ENCODE measurements around the gene SOX12. TPM values are rescaled to one million over a fixed set of nuclear protein-coding genes. Genes with fewer than 3 reads are reported as not detected.

SOX12 gene
- polyA plus RNA-seq, 1 of the 3 experiments (the other 2 are of a cell fraction), result 11.3 TPM

DNA sequence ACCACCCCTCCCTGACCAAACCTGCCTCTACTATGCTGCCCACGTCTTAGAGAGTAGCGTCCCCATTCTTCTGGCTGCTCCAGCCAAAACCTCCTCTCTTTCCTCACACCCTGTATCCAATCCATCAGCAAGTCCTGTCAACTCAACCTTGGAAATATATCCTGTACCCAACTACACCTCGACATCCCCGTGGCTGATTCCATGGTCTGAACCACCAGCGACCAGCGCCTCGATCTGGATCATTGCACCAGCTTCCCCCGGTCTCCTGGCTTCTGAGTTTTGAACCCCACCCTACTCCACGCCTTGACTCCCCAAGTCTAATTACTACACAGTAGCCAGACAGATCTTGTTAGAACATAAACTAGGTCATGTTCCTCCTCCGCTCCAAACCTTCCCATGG is 31.4 kb downstream of the SOX12 start:
- TF ChIP-seq TCF12 (IDR thresholded peaks at IDR 0.05), result no peak
- TF ChIP-seq EP300 (IDR thresholded peaks at IDR 0.05; ENCODE audit: borderline replicate concordance in 1 of 2, low read depth in 1 of 2, low read length in 1 of 2), result no peak
- no peak for TF ChIP-seq SIN3A (IDR thresholded peaks at IDR 0.05; ENCODE audit: borderline replicate concordance, low read depth, low read length)
- Histone ChIP-seq H3F3A (replicated peaks; ENCODE audit: insufficient read depth) (no peaks in the 10 kb centered on the region), H3K9me2 (no peaks in the 10 kb centered on the region), H3K4me1 (ENCODE audit: control insufficient read depth in 1 of 2, insufficient read depth in 2 of 2, low read depth in 1 of 2, low read length in 1 of 2) (peaks cover 0 to 3% of the 10 kb centered on the region in 2 experiments; a peak in 1 of 4 replicates), H3K4me3 (ENCODE audit: low read depth in 2 of 2, low read length in 1 of 2) (no peak overlapping the region), H3K36me3 (replicated peaks in 1 of 2; ENCODE audit: control insufficient read depth in 1 of 2, insufficient read depth in 2 of 2, low read length in 1 of 2) (peaks cover 0 to 13% of the 10 kb centered on the region in 2 experiments), H4K20me1 (ENCODE audit: insufficient read depth) (no peaks in the 10 kb centered on the region), H3K4me2 (no peak overlapping the region), H3K79me2 (ENCODE audit: insufficient read depth) (no peaks in the 10 kb centered on the region), H3K9ac (no peak overlapping the region), H2AFZ (ENCODE audit: low read depth) (no peak overlapping the region), H3K9me3 (no peaks in the 10 kb centered on the region), H3K27ac (ENCODE audit: low read depth in 2 of 2, low read length in 1 of 2) (no peak overlapping the region), H3K27me3 (ENCODE audit: insufficient read depth) (no peaks in the 10 kb centered on the region)
- CTCF ChIA-PET, result interaction anchor here (0.9 to 7.2 kb wide), 2 partner anchors 73 to 90 kb away, joined by 3 to 94 read pairs; no protein-coding TSS in a partner anchor
- DNase-seq, result no peak
- WGBS (ENCODE audit: low lambda C conversion rate), result 93% methylated on average over 10 of the region's 10 CpGs
- POLR2A ChIA-PET, result interaction anchor here (0.6 kb wide), 1 partner anchor 105 kb away, joined by 3 read pairs; no protein-coding TSS in a partner anchor

DNA sequence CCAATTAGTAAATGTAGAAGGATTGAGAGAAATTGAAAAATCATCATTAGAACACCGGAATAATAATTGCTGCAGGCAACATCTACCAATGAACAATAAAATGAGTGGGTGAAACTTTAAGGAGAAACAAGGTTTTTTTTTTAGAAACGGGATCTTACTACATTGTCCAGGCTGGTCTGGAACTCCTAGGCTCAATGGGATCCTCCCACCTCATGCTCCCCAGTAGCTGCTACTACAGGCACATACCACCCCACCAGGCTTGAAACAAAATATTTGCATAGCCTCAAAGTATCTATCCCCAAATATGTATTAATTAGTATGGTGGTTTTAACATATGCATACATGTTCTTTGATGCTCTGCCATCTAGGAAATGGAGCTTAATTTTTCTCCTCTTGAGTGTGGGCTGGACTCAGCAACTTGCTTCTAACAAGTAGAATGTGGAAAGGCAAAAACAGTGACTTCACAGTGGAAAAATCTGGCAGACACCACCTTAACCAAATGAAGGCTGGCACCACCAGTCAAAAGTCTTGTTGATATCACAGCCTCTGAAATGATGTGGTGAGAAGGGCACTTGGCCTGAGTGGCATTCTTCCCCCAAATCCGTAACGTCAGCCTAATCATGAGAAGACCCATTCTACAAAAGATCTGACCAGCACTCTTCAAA is 33.7 kb downstream of the SOX12 start:
- Histone ChIP-seq H3K9ac (no peak overlapping the region), H3F3A (replicated peaks; ENCODE audit: insufficient read depth) (no peaks in the 10 kb centered on the region), H3K27ac (ENCODE audit: low read depth in 2 of 2, low read length in 1 of 2) (no peak overlapping the region), H3K27me3 (ENCODE audit: insufficient read depth) (no peaks in the 10 kb centered on the region), H2AFZ (ENCODE audit: low read depth) (no peak overlapping the region), H3K79me2 (ENCODE audit: insufficient read depth) (no peaks in the 10 kb centered on the region), H3K4me2 (no peak overlapping the region), H3K9me3 (no peaks in the 10 kb centered on the region), H4K20me1 (ENCODE audit: insufficient read depth) (no peaks in the 10 kb centered on the region), H3K4me3 (ENCODE audit: low read depth in 2 of 2, low read length in 1 of 2) (no peak overlapping the region), H3K36me3 (replicated peaks in 1 of 2; ENCODE audit: control insufficient read depth in 1 of 2, insufficient read depth in 2 of 2, low read length in 1 of 2) (no peaks in the 10 kb centered on the region), H3K9me2 (no peaks in the 10 kb centered on the region), H3K4me1 (ENCODE audit: control insufficient read depth in 1 of 2, insufficient read depth in 2 of 2, low read depth in 1 of 2, low read length in 1 of 2) (peaks cover 3 to 12% of the 10 kb centered on the region in 2 experiments; a peak in 1 of 4 replicates)
- ChIA-PET POLR2A (no interaction called here), CTCF (no interaction called here)
- TF ChIP-seq, protein P1, sequence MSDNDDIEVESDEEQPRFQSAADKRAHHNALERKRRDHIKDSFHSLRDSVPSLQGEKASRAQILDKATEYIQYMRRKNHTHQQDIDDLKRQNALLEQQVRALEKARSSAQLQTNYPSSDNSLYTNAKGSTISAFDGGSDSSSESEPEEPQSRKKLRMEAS (IDR thresholded peaks at IDR 0.05; ENCODE audit: low read depth), result no peak
- DNase-seq, result no peak
- 95% methylated on average over 4 of the region's 4 CpGs for WGBS (ENCODE audit: low lambda C conversion rate)

DNA sequence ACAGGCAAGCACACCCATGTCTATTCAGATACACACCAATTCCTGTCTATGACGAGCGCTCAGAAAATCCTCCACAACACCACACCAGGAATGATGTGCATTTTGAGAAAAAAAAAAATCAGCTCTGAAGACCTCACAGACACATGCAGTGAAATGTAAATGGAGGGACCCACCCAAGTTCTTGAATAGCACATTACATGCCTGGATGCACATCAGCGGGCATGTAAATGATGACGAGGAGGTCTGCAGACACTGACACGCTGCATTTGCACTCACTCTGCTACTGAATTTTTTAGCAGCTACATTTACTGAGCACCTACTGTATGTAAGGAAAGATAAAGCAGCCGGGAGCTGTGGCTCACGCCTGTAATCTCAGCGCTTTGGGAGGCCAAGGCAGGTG is 36.2 kb downstream of the SOX12 start:
- Histone ChIP-seq H3K9ac (no peak overlapping the region), H3K27ac (ENCODE audit: low read depth in 2 of 2, low read length in 1 of 2) (no peak overlapping the region), H3K9me2 (no peaks in the 10 kb centered on the region), H3K4me1 (ENCODE audit: control insufficient read depth in 1 of 2, insufficient read depth in 2 of 2, low read depth in 1 of 2, low read length in 1 of 2) (peaks cover 3 to 12% of the 10 kb centered on the region in 2 experiments; a peak in 1 of 4 replicates), H3K27me3 (ENCODE audit: insufficient read depth) (no peaks in the 10 kb centered on the region), H3K9me3 (no peaks in the 10 kb centered on the region), H3K36me3 (replicated peaks in 1 of 2; ENCODE audit: control insufficient read depth in 1 of 2, insufficient read depth in 2 of 2, low read length in 1 of 2) (no peaks in the 10 kb centered on the region), H2AFZ (ENCODE audit: low read depth) (no peak overlapping the region), H3K4me3 (ENCODE audit: low read depth in 2 of 2, low read length in 1 of 2) (no peak overlapping the region), H3K4me2 (no peak overlapping the region), H4K20me1 (ENCODE audit: insufficient read depth) (no peaks in the 10 kb centered on the region), H3F3A (replicated peaks; ENCODE audit: insufficient read depth) (no peaks in the 10 kb centered on the region), H3K79me2 (ENCODE audit: insufficient read depth) (no peaks in the 10 kb centered on the region)
- over 99% methylated on average over 8 of the region's 8 CpGs for WGBS (ENCODE audit: low lambda C conversion rate)
- ChIA-PET CTCF (interaction anchor here (0.8 to 2.4 kb wide), 8 partner anchors 10 to 377 kb away, joined by 3 to 29 read pairs (median 4); partner anchors contain the start of gene TBC1D20), POLR2A (interaction anchor here (1.4 to 1.6 kb wide), 2 partner anchors 19 to 21 kb away, joined by 6 to 11 read pairs; partner anchors contain the start of gene TRIB3)
- TF ChIP-seq GABPA (IDR thresholded peaks at IDR 0.05; ENCODE audit: low read depth) (no peak), POLR2AphosphoS5 (IDR thresholded peaks at IDR 0.05; ENCODE audit: low read depth, low read length) (no peak), MEF2A (IDR thresholded peaks at IDR 0.05; ENCODE audit: borderline replicate concordance, low read depth) (no peak), FOSL2 (IDR thresholded peaks at IDR 0.05; ENCODE audit: borderline replicate concordance, low read depth) (no peak), SIN3A (IDR thresholded peaks at IDR 0.05; ENCODE audit: borderline replicate concordance, low read depth, low read length) (no peak), YY1 (IDR thresholded peaks at IDR 0.05; ENCODE audit: low read depth) (no peak), JUND (IDR thresholded peaks at IDR 0.05) (no peak), TCF12 (IDR thresholded peaks at IDR 0.05) (no peak)
- TF ChIP-seq, protein P2, sequence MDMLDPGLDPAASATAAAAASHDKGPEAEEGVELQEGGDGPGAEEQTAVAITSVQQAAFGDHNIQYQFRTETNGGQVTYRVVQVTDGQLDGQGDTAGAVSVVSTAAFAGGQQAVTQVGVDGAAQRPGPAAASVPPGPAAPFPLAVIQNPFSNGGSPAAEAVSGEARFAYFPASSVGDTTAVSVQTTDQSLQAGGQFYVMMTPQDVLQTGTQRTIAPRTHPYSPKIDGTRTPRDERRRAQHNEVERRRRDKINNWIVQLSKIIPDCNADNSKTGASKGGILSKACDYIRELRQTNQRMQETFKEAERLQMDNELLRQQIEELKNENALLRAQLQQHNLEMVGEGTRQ (IDR thresholded peaks at IDR 0.05; ENCODE audit: borderline replicate concordance, low read depth, low read length), result no peak
- TF ChIP-seq, protein P3, sequence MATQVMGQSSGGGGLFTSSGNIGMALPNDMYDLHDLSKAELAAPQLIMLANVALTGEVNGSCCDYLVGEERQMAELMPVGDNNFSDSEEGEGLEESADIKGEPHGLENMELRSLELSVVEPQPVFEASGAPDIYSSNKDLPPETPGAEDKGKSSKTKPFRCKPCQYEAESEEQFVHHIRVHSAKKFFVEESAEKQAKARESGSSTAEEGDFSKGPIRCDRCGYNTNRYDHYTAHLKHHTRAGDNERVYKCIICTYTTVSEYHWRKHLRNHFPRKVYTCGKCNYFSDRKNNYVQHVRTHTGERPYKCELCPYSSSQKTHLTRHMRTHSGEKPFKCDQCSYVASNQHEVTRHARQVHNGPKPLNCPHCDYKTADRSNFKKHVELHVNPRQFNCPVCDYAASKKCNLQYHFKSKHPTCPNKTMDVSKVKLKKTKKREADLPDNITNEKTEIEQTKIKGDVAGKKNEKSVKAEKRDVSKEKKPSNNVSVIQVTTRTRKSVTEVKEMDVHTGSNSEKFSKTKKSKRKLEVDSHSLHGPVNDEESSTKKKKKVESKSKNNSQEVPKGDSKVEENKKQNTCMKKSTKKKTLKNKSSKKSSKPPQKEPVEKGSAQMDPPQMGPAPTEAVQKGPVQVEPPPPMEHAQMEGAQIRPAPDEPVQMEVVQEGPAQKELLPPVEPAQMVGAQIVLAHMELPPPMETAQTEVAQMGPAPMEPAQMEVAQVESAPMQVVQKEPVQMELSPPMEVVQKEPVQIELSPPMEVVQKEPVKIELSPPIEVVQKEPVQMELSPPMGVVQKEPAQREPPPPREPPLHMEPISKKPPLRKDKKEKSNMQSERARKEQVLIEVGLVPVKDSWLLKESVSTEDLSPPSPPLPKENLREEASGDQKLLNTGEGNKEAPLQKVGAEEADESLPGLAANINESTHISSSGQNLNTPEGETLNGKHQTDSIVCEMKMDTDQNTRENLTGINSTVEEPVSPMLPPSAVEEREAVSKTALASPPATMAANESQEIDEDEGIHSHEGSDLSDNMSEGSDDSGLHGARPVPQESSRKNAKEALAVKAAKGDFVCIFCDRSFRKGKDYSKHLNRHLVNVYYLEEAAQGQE (IDR thresholded peaks at IDR 0.05; ENCODE audit: low read depth, low read length), result no peak
- DNase-seq, result no peak

Measured in SK-N-SH (cell line).